GM10266 (cell line): ENCODE measurements around the gene NFKB2.

ENCODE experiments used
- DNase-seq: peaks from one replicate; pipeline ENCODE4 v3.0.0; 2012; ENCODE audit errors: extremely low spot score
- TF ChIP-seq, protein P1 (sequence below): IDR thresholded peaks from 2 replicates; pipeline ENCODE4 v1.5.1; 2012; ENCODE audit warnings: mild to moderate bottlenecking, low read depth; ENCODE audit not compliant: control insufficient read depth, insufficient read depth; ENCODE audit errors: missing control alignments

Gene NFKB2

GRCh38 chr10:102368077-102368476 is 27.4 kb upstream of the NFKB2 start:
- TF ChIP-seq, protein P1, sequence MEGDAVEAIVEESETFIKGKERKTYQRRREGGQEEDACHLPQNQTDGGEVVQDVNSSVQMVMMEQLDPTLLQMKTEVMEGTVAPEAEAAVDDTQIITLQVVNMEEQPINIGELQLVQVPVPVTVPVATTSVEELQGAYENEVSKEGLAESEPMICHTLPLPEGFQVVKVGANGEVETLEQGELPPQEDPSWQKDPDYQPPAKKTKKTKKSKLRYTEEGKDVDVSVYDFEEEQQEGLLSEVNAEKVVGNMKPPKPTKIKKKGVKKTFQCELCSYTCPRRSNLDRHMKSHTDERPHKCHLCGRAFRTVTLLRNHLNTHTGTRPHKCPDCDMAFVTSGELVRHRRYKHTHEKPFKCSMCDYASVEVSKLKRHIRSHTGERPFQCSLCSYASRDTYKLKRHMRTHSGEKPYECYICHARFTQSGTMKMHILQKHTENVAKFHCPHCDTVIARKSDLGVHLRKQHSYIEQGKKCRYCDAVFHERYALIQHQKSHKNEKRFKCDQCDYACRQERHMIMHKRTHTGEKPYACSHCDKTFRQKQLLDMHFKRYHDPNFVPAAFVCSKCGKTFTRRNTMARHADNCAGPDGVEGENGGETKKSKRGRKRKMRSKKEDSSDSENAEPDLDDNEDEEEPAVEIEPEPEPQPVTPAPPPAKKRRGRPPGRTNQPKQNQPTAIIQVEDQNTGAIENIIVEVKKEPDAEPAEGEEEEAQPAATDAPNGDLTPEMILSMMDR = no peak
- DNase-seq = no peak

DNA sequence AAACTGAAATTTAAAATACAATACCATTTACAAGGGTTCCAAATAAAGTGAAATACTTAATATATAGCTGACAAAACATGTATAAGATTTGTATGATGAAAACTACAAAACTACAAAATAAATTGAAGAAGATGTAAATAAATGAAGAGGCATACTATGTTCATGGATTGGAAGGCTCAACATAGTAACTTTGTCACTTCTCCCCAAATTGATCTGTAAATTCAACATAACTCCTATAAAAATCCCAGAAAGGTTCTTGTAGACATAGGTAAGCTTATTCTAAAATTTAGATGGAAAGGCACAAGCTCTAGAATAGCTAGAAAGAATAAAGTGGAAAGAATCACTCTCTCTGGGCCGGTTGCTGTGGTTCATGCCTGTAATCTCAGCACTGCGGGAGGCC is 24.2 kb upstream of the NFKB2 start:
- TF ChIP-seq, protein P1 = no peak
- DNase-seq = no peak

GRCh38 chr10:102375250-102375649 is 20.3 kb upstream of the NFKB2 start:
- no peak for DNase-seq
- TF ChIP-seq, protein P1 = no peak

GRCh38 chr10:102375867-102376266 is 19.6 kb upstream of the NFKB2 start:
- TF ChIP-seq, protein P1 = no peak
- DNase-seq = no peak

GRCh38 chr10:102376901-102377300 is 18.6 kb upstream of the NFKB2 start:
- TF ChIP-seq, protein P1 = no peak
- DNase-seq = no peak

DNA sequence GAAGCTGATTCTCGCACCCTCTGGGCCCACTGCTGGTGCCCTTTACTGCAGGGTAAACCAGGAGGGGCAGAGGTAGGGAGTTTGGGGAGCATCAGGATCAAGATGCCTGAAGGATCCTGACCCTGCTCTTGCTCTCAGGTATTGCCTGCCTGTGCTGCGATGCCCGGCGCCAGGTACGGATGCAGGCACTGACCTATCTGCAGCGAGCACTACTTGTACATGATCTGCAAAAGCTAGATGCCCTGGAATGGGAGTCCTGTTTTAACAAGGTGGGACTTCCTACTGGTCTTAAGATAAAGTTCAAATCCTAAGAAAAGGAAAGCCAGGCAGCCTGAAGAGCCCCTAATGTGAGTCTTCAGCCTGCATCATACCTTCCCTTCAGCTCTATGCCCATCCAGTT is 16.1 kb upstream of the NFKB2 start:
- no peak for DNase-seq
- TF ChIP-seq, protein P1 = no peak

DNA sequence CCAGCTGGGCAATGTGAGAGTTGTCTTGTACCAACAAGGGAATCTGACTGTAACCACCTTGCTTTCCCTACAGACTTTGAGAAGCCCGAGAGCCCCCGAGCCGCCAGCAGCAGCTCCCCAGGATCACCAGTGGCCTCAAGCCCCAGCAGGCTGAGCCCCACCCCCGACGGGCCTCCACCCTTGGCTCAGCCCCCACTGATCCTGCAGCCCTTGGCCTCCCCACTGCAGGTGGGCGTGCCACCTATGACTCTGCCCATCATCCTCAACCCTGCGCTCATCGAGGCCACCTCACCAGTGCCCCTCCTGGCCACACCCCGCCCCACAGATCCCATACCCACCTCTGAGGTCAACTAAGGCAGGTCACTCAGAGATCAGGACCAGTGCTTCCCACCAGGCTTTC is 13.5 kb upstream of the NFKB2 start:
- TF ChIP-seq, protein P1 = no peak
- DNase-seq = no peak
